ENCODE results near the gene USP10. TPM values are rescaled to one million over a fixed set of nuclear protein-coding genes. Genes with fewer than 3 reads are reported as not detected.

USP10 gene
- total and polyA plus RNA-seq, 2 donors (not counting 1 experiment from before 2014, with no cell fraction given), result 48.9 to 134 TPM

GRCh38 chr16:84672276-84673202, 27.3 kb upstream of the USP10 start:
- Histone ChIP-seq H3K4me1 (ENCODE audit: control insufficient read depth in 2 of 2, insufficient read depth in 2 of 2, low read length in 2 of 2) (peaks cover 0 to 15% of the 10 kb centered on the region in 2 donors), H3K4me2 (replicated peaks; ENCODE audit: low read depth, low read length, poor library complexity, severe bottlenecking) (peak overlapping the region; percentile 46), H3K36me3 (replicated peaks in 1 of 2; ENCODE audit: control extremely low read depth in 1 of 2, control insufficient read depth in 1 of 2, extremely low read depth in 1 of 2, insufficient read depth in 2 of 2, low read length in 1 of 2) (peaks cover 0 to 3% of the 10 kb centered on the region in 2 experiments), H4K20me1 (ENCODE audit: control insufficient read depth, insufficient read depth, low read length, poor library complexity, severe bottlenecking) (peaks cover 8% of the 10 kb centered on the region), H3K79me2 (ENCODE audit: control insufficient read depth, insufficient read depth, low read length) (no peaks in the 10 kb centered on the region), H3K27me3 (replicated peaks in 1 of 4; ENCODE audit: control extremely low read depth in 1 of 4, control insufficient read depth in 3 of 4, insufficient read depth in 4 of 4, low read length in 3 of 4) (no peaks in the 10 kb centered on the region), H3K4me3 (ENCODE audit: control extremely low read depth in 1 of 5, extremely low read depth in 1 of 5, insufficient read depth in 1 of 5, low read depth in 2 of 5, low read length in 4 of 5) (no peak overlapping the region), H3K9me3 (ENCODE audit: control extremely low read depth in 1 of 3, control insufficient read depth in 2 of 3, insufficient read depth in 1 of 3, low read length in 2 of 3) (no peaks in the 10 kb centered on the region), H3K27ac (ENCODE audit: low read length in 2 of 2) (no peak overlapping the region), H3K9ac (ENCODE audit: low read length) (no peak overlapping the region), H2AFZ (ENCODE audit: insufficient read depth, low read depth, low read length, poor library complexity, severe bottlenecking) (peak overlapping the region; percentile 19)
- POLR2A ChIA-PET, result interaction anchor here (0.7 to 1.0 kb wide), 4 partner anchors 9 to 66 kb away, joined by 3 to 6 read pairs (median 4); no protein-coding TSS in a partner anchor
- Mint-ChIP-seq H3K4me3 (no peak overlapping the region), H3K27ac (peak overlapping the region; percentile 28), H3K4me1 (peaks cover 10% of the 10 kb centered on the region), H3K27me3 (peaks cover 3% of the 10 kb centered on the region), H3K9me3 (ENCODE audit: insufficient read depth) (no peaks in the 10 kb centered on the region)
- CTCF ChIA-PET, result interaction anchor here (0.6 to 4.4 kb wide), 41 partner anchors 9 to 299 kb away, joined by 3 to 108 read pairs (median 5); partner anchors contain the start of gene KLHL36
- ATAC-seq (ENCODE audit: low read depth) (peak; percentile 96), DNase-seq (peak; percentile 82)
- WGBS (ENCODE audit: insufficient coverage), result 43% methylated on average over 16 of the region's 26 CpGs
- TF ChIP-seq CTCF (IDR thresholded peaks at IDR 0.05) (peak; percentile 91), EZH2 (IDR thresholded peaks at IDR 0.05; ENCODE audit: borderline replicate concordance, insufficient read depth, low read depth, low read length, poor library complexity, severe bottlenecking) (no peak)
- intact Hi-C loops (cut with micrococcal nuclease), result loop anchor here (1.0 to 2.0 kb wide), 4 partner anchors 28 to 66 kb away; no protein-coding TSS in a partner anchor

Measured in B cell (primary cell).